Hematopoietic multipotent progenitor cell treated with erythropoietin and hydrocortisone succinate and interleukin-3 and kit ligand, for 4 days (in vitro differentiated cells): ENCODE measurements around the gene GABRB1.

Experiments used
- DNase-seq: peaks from one replicate; pipeline ENCODE4 v3.0.0-alpha.2; 2015

GABRB1 gene

DNA sequence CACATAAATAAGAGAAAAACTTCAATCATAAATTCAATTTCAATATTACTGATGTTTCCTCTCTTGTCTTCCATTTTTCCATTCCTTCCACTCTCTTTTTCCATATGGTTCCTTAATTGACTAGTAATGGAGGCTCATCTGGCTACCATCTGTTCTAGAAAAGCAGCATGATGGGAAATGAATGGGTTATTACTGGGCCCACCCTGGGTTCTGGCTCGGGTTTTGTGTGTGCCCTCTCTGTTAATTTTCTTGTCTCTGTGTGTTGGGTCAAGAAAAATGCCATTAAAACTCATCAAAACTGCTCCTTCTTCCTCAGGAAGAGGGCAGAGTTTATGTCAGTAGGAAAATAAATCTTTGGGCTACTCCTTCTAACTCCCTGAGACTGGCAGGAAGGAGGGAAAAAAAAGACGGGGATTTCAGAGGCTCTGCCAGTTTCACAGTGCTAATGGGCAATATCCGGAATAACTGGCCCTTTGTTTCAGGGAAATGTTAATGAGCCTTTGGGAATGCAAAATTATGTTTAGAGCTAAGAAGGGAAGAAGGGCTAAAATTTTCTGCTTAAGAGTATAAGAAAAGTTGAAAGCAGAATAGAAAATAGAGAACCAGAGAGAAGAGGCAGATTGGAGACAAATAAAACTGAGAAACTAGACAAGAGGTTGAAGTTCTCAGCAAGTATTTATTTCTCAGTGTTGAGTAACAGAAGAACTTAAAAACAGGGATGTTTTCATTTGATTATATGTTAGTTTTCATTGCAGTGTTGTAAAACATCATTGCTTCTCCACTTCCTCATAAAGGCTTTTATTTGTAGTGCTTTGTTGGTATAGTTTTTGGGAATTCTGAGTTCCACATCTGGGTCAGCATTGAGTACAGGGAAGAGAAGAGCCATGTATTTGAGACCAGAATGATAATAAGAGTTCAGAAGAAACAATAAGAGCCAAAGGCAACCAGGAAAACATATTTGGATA, 19.7 kb downstream of the GABRB1 start:
- DNase-seq: no peak

DNA sequence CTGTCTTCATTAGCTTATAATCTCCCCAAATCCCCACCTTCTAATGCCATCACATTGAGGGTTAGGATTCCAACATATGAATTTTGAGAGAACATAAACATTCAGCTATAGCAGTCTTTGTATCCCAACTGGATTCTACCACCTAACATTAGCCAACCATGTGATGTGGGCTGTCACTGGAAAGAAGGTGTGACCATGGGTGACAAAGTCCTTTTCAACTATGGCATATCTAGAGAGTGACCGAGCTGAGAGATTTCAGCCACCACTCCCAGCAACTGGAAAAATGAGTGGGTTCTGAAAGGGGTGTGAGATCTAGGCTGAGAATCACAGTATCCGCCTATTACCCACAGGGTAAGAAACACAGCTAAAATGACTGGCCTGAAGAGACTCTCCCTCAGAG, 22.1 kb downstream of the GABRB1 start:
- no peak for DNase-seq

DNA sequence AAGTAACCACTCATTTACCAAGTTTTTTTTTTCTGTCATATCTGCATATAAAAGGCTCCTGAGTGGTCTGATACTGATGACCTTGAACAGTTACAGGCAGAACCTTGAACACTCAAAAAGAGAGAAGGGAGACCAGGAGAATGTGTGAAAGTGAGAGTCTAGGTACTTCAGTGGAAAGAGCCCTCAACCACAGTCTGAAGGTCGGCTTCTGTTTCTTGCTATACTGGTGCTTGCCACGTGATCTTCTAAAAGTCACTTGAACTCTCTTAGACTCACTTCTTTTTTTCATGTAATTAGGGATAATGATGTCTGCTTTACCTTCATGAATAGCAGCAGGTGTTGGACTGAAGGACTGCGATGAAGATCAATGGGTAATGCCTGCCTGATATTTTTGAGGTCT, 22.8 kb downstream of the GABRB1 start:
- no peak for DNase-seq

DNA sequence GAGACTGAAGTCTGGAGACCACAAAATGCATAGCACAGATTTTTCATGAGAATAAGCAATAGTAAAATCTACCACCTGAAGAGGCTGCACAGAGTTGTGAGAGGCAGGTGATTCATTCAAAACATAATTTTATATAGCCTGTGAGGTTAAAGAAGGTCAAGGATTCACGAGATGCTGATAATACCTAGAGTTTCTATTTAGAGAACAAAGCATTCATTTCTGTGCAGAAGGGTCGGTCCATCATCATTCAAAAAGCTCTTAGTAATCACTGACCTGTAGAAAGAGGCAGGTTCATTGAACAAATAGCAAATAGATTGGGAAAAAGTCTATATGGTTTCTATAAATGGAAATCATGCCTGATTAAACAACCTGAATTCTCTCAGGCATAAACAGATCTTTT, 26.6 kb downstream of the GABRB1 start:
- DNase-seq: no peak

DNA sequence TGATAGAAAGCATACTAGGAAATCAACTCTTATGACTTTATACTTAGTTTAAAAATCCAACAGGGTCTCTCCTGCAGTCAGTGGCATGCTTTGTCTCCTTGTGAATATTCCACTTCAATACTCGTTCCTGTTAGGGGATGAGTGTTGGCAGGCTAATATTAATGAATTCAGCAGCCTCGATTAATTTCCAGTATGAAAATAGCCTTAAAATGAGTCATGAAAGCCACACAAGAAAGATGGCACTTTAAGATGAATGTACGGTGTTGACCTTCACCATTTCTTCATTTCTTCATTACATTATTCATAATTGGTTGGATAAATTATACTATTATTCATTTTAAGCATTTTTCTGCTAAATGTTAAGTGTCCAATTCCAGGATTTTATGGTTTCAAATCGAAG, 29.2 kb downstream of the GABRB1 start:
- DNase-seq: no peak

DNA sequence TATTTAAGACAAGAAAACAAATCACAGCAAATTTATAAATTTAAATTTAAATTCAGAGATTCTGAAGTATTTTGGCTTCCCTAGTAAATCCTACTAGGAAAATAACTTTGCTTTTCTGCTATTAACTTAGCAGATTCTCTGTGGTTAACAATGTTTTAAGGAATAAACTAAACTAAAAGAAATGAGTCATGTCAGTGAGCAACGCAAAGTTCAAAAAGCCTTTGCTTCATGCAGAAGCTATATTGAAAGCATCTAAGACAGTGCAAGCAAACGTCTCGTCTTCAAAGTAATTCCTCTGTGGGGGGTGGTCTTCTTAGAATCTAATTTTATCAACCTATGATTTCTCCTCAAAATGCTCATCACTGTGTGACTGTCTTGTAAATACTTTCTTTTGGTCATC, 30.1 kb downstream of the GABRB1 start:
- no peak for DNase-seq

DNA sequence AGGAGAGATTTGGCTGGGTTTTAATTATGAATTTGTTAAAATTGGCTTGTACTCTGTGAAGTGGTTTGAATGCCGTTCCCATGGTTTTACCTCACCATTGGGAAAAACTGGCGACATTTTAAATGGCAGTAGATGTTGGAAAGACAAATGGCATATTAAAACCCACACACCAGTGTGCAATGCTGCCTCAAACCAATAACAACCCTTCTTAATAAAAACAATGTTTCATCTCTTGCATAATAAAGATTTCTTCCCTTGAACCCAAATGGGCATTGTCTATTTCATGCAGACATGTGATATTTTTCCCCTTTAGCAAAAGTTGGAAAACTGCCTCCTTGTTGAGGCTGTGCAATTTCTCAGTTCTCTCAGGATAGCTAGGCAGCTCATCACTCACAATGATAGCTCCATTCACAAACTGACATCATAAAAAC, 33.7 kb downstream of the GABRB1 start:
- no peak for DNase-seq

DNA sequence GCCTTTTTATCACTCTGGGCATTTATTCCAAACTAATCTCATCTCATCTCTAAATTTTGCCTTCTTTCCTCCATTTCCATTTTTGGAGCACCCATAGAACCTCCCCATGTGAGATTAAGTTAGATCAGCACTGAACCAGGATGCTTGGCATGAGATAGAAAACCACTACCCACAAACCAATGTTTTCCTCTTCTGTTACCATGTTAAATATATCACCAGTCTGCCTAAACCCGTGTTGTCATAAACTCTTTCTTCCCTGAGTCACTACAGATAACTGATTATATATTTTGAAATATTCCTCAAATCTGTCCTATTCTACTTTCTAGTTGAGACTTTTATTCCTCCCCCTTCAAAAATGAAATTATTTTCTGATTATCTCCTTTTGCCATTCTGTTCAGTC, 37.6 kb downstream of the GABRB1 start:
- DNase-seq: no peak

DNA sequence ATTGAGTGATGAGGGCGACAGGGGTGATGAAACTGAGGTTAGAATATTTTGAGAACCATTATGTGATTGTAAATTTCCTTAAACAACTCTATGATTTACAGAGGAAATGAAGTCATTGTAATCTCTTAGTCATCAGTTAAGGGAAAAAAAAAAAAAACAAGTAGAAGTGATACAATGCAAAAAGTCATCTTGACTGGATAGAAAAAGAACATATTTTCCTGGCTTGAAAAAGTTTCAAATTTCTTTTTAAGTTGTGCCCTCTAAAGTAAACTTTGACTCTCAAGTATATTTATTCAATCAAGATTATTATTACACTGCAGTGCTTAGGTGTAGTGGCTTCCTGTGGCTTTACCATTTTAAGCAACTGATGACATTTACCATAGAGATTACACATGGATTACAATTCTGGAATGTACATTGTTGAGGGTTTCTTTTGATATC, 40.6 kb downstream of the GABRB1 start:
- no peak for DNase-seq

DNA sequence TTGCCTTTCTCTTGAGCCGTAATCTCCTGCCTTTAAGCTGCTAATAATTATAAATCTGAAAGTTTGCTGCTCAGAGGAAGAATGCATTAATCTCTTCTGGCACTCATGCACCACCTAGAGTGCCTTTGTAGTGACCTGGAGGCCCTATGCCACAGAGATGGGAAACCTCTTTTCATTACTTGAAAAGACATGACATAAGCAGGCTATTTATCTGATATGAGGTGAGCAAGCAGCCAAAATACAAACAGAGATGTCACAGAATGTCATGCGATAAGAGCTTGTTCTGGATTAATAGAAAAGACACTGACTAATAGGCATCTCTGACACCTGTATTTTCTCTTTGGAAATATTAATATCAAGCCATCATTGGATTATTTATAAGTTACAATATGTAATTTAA, 42.3 kb downstream of the GABRB1 start:
- no peak for DNase-seq

DNA sequence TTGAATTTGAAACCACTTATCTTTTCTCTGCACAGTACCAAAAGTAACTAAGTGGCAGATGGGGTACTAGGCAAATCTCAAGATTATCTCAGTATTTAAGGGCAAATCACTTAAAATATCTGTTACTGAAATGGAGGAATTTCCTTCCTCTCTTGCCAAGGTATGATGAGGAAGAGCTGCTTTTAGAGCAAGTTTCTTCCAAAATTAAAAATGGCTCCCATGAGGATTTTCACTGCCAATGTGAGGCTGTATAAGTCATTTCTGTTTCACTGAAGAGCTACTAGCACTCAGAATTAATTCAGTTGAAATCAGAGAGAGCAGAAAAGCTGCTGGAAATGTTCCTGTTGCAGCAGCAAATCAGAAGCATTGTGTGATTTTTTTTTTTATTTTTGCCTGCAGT, 43.4 kb downstream of the GABRB1 start:
- no peak for DNase-seq

DNA sequence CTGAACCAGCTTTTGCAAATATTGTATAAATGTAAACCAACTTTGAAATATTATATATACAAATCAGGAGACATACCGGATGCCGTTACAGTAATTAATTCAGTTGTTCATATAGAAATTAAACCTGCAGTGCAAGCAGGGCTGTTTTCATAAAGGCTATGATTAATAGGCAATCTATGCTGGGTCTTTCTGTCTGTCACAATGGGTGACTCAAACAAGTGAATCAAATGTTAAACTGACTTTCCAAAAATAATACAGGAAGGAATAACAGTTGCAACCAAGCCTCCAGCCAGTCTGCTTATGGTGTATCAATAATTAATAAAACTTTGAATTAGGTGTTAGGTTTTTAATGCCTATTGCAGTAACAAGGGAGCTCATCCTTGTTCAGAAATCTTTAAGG, 43.9 kb downstream of the GABRB1 start:
- DNase-seq: no peak

DNA sequence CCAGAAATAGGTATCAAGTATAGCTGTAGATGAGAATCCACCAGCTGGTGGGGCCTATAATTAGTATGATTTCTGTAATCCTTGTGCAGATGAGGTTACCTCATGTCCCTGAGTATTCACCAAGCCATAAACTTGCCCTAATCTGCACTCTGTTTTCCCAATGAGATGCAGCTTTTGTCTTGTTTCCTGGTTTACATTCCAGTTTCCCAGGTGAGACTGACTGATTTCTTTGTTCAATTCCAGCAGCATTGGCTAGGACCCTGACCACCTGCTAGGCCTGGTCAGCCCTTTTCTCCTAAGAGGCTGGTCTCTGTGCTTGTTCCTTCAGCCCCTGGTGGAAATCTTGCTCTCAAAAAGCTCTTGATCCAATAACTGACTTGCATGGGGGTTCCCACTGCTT, 44.6 kb downstream of the GABRB1 start:
- no peak for DNase-seq

DNA sequence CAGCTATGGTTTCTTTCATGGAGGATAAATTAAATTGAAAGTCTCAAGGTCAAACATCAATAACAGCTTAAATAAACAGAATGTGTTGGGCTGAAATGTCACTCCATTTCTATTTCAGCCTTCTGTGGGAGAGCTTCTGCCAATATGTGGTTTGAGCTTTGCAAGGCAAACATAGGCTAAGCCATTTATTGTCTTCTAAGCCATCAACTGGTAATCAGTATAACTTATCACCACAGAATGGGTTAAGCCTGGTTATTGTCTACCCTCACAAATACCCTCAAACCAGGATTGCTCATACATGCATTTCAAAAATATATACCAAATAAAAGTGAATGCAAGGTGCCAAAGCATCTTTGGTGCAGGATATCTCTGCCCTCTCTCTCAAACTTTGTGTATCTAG, 52.7 kb downstream of the GABRB1 start:
- no peak for DNase-seq

DNA sequence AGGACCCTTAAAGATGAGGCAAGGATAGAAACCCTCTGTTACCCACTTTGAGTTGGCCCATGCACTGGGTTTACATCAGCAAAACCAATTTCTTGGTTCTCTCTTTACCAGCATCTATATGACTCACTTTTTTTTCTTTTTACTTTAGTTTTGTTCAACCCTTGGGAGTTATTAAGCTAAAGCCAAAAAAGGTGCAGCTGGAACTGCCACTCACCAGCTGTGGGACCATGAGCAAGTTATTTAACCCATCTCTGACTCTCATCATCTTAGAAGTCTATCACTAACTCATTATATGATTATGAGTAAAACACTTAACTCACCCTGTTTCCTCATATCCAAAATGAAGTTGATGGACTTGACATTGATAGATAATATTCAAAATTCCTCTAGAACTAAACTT, 53.4 kb downstream of the GABRB1 start:
- DNase-seq: no peak

DNA sequence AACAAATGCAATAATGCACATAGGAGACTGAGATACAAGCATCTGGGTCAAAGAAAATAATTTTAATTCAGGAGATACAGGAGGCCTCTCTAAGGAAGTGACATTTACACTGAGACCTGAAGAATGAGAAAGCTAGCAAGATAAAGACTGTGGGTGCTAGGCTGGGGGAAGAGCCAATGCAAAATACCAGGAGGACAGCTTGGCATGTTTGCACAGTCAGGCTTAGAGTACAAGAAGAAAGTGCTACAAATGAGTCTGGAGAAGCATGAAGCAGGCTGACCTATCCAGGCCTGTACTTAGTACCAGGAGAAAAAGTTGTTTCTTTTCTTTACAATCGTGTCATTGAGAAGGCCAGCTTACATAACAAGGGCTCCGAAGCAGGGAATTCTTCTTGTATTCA, 56.9 kb downstream of the GABRB1 start:
- DNase-seq: no peak

DNA sequence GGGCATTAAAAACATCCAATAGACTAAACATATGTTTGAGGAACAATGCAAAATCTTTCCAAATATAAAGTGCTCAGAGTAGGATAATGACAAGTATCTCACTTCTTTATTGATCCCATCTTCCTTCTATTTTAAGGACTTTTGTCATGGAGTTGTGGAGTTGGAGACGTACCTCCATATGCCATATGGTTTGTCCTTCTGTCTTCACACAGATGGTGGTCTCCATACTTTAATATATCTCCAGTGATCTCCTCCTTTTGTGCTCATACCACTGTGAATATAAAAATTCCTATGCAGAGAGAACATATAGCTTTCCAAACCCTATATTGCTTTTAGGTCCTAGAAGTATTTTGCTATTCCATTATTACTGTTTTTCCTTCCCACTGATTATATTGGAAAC, 64.5 kb downstream of the GABRB1 start:
- DNase-seq: no peak

DNA sequence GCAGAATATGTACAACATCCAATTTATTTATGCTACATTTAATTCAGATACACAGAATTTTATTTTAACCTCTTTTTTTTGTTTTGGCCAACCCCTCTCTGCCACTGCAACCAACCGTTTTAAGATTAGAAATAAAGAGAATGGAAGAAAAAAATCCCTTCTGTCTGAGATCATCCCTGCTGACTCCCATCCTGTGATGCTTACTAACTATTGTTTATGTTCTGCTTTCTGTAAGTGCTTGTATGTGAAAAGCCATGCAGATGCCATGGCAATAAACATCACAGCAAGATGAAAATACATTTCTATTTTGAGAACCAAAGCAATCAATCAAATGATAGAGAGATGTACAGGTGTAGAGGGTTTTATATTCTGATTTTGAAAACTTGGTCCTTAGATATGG, 70.1 kb downstream of the GABRB1 start:
- DNase-seq: no peak

DNA sequence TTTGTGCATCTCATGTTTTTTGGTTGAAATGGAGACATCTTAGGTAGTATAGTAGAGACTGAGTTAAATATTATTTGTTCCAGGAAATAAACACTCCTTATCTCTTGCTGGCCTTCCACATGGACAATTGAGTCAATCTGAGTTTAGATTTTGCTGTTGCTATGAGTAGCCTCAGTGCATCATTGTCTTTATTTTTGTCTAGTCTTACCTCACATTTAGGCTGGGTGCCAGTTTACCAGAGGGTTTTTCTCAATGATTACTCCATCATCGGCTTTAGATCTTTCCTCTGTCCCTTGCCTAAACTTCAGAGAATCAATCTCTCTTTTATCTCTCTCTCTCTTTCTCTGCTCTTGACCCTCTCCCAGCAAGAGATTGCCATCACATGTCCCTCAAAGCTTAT, 73.6 kb downstream of the GABRB1 start:
- no peak for DNase-seq

DNA sequence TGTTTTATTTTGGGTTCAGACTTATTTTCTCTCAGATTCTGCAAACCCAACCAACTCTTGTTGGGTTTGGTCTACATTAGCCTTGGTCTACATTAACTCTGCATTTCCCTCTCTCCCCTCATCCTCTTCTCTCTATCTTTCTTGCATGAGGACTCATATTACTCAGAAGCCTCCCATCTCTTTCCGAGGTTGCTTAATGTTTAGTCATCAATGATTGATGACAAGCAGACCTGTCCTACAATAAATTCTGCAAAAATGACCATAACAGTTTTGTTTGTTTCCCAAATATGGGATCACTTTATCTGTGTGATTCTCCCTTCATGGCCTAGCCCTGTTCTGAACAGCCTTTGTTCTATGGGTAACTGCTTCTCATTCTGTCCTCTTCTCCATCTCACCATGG, 75.2 kb downstream of the GABRB1 start:
- no peak for DNase-seq

DNA sequence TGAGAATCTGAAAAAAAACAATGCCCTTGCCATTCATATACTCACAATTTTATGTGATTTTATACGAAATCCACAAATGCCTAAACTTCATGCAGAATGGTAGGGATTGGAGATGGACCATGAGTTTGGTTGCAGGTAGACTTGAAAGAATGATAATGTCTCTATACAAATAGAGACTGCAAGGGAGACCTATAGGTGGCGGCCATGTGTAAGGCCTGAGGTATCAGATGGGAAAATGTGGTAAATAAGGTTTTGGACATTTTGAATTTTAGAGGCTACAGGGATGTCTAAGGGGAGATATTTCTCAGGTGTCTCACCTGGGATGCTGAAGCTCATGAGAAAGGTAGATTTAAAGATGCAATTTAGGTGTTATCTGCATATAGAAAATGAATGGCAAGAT, 78.0 kb downstream of the GABRB1 start:
- no peak for DNase-seq

DNA sequence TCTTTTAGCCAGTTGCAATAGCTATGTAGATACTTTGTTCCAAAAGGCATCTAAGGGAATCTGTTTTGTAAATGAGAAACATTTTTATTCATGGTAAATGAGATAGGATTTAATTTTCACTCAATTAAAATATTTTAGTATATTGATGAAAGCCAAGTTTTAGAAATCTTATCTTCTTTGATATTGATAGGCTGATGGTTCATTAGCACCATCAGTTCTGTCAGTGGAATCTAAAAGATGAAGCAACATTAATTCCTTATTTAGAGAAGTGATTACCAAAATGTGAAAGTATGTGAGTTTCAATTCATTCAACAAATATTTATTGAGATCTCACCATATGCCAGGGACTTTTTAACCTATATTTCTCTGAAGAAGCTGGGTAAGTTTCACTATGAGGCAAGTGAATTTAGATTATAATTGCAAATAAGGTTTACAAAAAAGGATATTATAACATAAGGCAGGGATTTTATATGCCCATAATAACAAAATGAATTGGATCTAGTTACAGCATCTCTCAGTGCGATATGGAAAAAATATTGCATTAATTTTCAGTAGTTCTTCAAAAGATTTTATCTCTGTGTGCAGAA, 79.3 kb downstream of the GABRB1 start:
- DNase-seq: no peak

DNA sequence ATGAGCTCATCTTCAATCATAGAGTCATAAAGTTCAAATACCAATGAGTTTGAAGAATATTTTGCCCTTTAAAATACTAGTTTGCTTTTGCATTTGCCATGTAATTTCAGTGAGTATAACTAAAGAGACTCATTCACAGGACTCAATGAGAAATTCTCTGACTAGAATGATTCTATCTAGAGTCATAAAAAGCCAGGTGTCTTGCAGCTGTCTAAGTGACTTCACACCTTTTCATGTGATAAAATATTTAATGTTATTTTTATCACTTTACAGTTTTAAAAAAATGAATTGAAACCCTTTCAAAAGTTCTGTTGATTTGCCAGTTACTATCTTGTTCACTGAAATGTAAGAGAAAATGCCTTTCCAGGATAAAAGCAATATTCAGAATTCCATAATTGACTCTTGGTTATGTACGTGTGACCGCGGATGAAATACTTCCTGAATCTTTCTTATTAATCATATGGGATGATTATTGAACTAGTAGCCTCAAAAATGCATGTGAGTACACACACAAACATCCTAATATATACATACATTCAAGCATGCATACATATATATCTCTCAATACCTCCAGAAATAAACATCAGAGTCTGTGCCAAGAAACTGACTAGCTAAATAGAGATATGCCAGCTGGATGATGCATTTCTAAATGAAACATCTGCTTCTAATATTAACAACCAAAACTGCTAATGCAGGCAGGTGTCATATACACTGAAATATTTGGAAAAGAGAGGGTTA, 87.0 kb downstream of the GABRB1 start:
- no peak for DNase-seq

DNA sequence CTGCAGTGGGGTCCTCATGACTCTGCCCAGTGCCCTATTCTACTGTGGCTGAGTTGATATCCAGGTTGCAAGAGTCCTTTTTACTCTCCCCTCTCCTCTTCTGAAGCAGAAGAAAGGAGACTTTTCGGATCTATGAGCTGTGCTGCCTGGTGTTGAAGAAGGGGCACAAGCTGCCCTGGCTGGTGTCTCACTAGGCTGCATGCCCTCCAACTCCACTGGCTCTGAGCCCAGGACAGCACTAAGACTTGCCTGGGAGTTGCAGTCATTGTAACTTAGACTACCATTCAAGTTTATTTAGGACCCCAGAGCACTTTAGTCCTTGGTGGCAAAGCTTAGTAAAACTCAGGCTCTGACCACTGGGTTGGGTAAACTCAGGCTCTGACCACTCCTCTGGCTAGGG, 89.4 kb downstream of the GABRB1 start:
- no peak for DNase-seq
